ENCODE data around the gene AKAP9. TPM values are rescaled to one million over a fixed set of nuclear protein-coding genes. Genes with fewer than 3 reads are reported as not detected.

AKAP9 gene
- total RNA-seq, 6 experiments from 2014 or later: 24.6 to 30.4 (median 26.4) TPM

- H3K27me3 Mint-ChIP-seq (ENCODE audit: insufficient read depth): no peaks in the 10 kb centered on the region
- no peaks in the 10 kb centered on the region for H3K36me3 Mint-ChIP-seq (ENCODE audit: low read depth)
- H3K4me3 Mint-ChIP-seq: no peak overlapping the region
- no peaks in the 10 kb centered on the region for H3K9me3 Mint-ChIP-seq
- TF ChIP-seq CTCF (IDR thresholded peaks at IDR 0.05): no peak
- H3K4me1 Mint-ChIP-seq (ENCODE audit: low read depth): no peaks in the 10 kb centered on the region
- DNase-seq: no peak
- H3K27ac Mint-ChIP-seq: no peak overlapping the region
These were observed 118.2 kb downstream of the AKAP9 start for GRCh38 chr7:92058899-92059298.

- Mint-ChIP-seq H3K27me3 (ENCODE audit: insufficient read depth) (no peaks in the 10 kb centered on the region), H3K4me3 (no peak overlapping the region), H3K27ac (no peak overlapping the region), H3K9me3 (no peaks in the 10 kb centered on the region), H3K4me1 (ENCODE audit: low read depth) (no peaks in the 10 kb centered on the region), H3K36me3 (ENCODE audit: low read depth) (no peaks in the 10 kb centered on the region)
- TF ChIP-seq CTCF (IDR thresholded peaks at IDR 0.05): no peak
- DNase-seq: no peak
These were observed 120.5 kb downstream of the AKAP9 start for GRCh38 chr7:92061154-92061553.

DNA sequence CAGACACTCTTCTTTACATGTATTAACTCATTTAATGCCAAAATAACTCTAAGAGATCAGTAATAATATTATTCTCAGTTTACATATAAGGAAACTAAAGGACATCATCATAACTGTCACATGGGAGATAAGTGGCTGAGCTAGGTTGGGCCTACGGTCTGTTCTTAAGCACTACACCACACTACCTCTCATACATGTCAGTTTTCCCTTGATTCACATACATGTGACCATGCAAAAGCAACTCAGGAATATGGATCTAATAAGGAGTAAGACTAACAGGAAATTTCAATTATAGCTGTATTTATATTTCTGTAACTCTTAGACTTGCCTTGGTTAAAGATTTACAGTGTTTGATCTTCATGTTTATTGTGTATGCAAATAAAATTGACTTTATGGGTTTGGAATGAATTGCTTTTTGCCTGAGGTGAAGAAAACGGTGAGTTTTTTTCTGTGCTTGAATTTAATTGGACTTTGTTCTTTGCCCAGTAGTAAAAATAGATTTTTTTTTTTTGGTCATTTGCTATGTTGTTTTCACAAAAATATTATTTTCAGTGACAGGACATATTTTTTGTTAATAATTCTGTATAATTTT lies 123.9 kb downstream of the AKAP9 start:
- Mint-ChIP-seq H3K27me3 (ENCODE audit: insufficient read depth) (no peaks in the 10 kb centered on the region), H3K4me3 (no peak overlapping the region), H3K4me1 (ENCODE audit: low read depth) (no peaks in the 10 kb centered on the region), H3K27ac (no peak overlapping the region), H3K36me3 (ENCODE audit: low read depth) (peaks cover 11% of the 10 kb centered on the region; the same call in 1 of the 2 replicates), H3K9me3 (no peaks in the 10 kb centered on the region)
- no peak for TF ChIP-seq CTCF (IDR thresholded peaks at IDR 0.05)
- no peak for DNase-seq

GRCh38 chr7:92071032-92071431 lies 130.4 kb downstream of the AKAP9 start:
- no peaks in the 10 kb centered on the region; the same call in 1 of the 2 replicates for H3K27me3 Mint-ChIP-seq (ENCODE audit: insufficient read depth)
- no peaks in the 10 kb centered on the region for H3K9me3 Mint-ChIP-seq
- no peak overlapping the region for H3K27ac Mint-ChIP-seq
- no peak for TF ChIP-seq CTCF (IDR thresholded peaks at IDR 0.05)
- H3K4me1 Mint-ChIP-seq (ENCODE audit: low read depth): no peaks in the 10 kb centered on the region
- H3K4me3 Mint-ChIP-seq: no peak overlapping the region
- H3K36me3 Mint-ChIP-seq (ENCODE audit: low read depth): peaks cover 29% of the 10 kb centered on the region
- DNase-seq: no peak

DNA sequence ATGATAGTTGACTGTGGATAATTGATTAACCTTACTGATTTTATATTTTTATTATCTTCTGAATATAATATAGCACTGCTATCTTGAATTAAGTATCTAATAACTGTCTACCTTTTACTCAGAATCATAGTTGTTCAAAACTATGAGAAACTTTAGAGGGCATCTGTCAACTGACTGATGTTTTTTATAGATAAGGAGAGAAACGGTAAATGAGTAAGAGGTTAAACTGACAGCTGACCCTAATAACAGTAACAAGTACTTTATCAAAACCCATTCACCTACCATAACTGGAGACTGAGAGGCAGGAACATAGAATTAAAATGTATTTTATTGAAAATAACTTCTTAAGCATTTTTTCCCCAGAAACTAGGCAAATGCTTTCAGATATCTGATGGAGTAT lies 131.5 kb downstream of the AKAP9 start:
- Mint-ChIP-seq H3K4me1 (ENCODE audit: low read depth) (no peaks in the 10 kb centered on the region), H3K27ac (no peak overlapping the region), H3K4me3 (no peak overlapping the region), H3K36me3 (ENCODE audit: low read depth) (peaks cover 24% of the 10 kb centered on the region), H3K9me3 (no peaks in the 10 kb centered on the region), H3K27me3 (ENCODE audit: insufficient read depth) (no peaks in the 10 kb centered on the region; the same call in 1 of the 2 replicates)
- no peak for TF ChIP-seq CTCF (IDR thresholded peaks at IDR 0.05)
- no peak for DNase-seq
